SK-N-MC (cell line): ENCODE results near the gene SHISA7.

Source experiments
- EZH2 ChIP-seq: fragments of 200-600 bp; sonication (generic); IDR thresholded peaks from one replicate; pipeline ENCODE4 v1.6.1; 2017; ENCODE audit warnings: antibody characterized with exemption
- POLR2AphosphoS5 ChIP-seq: IDR thresholded peaks from 2 replicates; pipeline ENCODE4 v1.6.1; 2012; ENCODE audit warnings: mild to moderate bottlenecking, low read depth, low read length, borderline replicate concordance

DNA sequence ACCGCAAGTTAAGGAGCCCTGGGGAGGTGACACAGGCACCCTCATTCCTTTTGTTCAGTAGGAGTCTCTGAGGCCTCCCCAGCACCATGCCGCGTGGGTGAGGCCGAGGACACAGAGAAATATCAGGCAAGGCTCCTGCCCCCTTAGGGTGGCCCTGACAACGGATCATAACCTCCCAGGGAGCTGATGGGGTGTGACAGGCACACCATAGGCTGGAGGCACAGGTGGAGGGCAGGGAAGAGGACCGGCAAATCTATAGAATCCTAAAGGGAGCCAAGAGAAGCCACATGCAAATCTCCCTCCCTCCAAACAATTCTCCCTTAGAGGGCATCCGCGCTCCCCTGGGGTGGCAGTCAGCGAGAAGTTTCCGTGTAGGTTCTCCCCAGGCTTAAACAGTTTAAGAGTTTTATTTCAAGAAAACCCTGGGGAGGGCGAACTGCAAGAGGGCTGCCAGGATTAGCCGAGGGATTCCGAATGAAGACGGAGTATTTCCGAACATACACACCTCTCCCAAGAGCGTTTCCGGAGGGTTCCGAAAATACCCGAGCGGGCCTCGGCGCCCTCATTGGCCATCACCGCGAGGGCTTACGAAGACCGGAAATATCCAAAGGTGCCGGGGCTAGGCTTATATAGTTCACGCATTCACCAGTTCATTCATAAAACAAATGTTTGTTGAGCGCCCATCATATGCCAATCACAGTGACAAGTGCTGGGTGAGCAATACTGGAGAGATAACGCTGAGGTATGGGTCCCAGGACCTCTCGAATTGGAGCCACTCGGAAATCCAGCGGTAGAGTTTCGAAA, 58.0 kb downstream of the SHISA7 start:
- TF ChIP-seq POLR2AphosphoS5 (no peak), EZH2 (no peak)
